Skeletal muscle tissue (tissue), 4 donors: ENCODE results near the gene IRAK1. TPM values are rescaled to one million over a fixed set of nuclear protein-coding genes. Genes with fewer than 3 reads are reported as not detected.

ENCODE experiments used
- H3K27ac ChIP-seq: one replicate; pipeline ENCODE4 v1.7.0; 2013; ENCODE audit warnings: mild to moderate bottlenecking, low read depth, low read length, inconsistent platforms
- H3K27me3 ChIP-seq, 3 donors: one replicate each; pipeline ENCODE4 v1.7.0; 2013; ENCODE audit warnings: low read length in 3 of 3; ENCODE audit not compliant: control insufficient read depth in 3 of 3, insufficient read depth in 3 of 3
- H3K36me3 ChIP-seq, 3 donors: one replicate each; pipeline ENCODE4 v1.7.0; 2013; ENCODE audit warnings: low read length in 3 of 3; ENCODE audit not compliant: control insufficient read depth in 3 of 3, insufficient read depth in 3 of 3
- H3K4me1 ChIP-seq, 3 donors: one replicate each; pipeline ENCODE4 v1.7.0; 2013; ENCODE audit warnings: low read length in 3 of 3, mild to moderate bottlenecking in 3 of 3; ENCODE audit not compliant: control insufficient read depth in 3 of 3, insufficient read depth in 3 of 3
- H3K4me3 ChIP-seq, 3 donors: one replicate each; pipeline ENCODE4 v1.7.0; 2013; ENCODE audit warnings: low read length in 3 of 3
- H3K9ac ChIP-seq, 3 donors: one replicate each; pipeline ENCODE4 v1.7.0; 2013; ENCODE audit warnings: low read length in 3 of 3, mild to moderate bottlenecking in 3 of 3, moderate library complexity in 2 of 3, low read depth in 1 of 3
- H3K9me3 ChIP-seq, 3 donors: one replicate each; pipeline ENCODE4 v1.7.0; 2013; ENCODE audit warnings: low read length in 3 of 3; ENCODE audit not compliant: control insufficient read depth in 3 of 3
- total RNA-seq: library from RNA; depleted of rRNA; stranded (reverse); fragments of >200 nt; gene quantifications from one replicate; pipeline ENCODE4 v1.2.3, GENCODE V29; 2014
- donor health status: Osteomylitis.

IRAK1 gene
- total RNA-seq, 1 donor from 2014 or later = 11.0 TPM

DNA sequence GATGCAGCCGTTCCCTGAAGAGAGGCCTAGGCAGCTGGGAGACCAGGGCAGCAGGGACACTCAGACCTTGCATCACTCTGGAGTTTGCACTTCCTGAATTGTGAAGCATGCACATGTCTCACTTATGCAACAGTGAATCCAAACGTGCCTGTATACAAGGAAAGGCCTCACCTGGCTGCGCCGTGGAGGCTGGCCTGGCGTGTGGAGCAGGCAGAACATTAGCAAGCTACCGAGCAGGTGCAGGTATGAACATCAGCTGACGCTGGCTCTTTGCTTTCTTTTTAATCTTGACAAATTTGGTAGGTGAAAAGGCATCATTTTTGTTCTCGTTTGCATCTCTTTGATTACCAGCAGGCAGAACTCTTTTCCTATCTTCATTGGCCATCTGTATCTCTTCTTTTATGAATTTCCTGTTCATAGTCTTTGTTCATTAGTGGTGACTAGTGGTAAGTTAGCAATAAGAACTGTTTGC lies 37.1 kb upstream of the IRAK1 start:
- no peaks in the 10 kb centered on the region for H3K27me3 ChIP-seq

DNA sequence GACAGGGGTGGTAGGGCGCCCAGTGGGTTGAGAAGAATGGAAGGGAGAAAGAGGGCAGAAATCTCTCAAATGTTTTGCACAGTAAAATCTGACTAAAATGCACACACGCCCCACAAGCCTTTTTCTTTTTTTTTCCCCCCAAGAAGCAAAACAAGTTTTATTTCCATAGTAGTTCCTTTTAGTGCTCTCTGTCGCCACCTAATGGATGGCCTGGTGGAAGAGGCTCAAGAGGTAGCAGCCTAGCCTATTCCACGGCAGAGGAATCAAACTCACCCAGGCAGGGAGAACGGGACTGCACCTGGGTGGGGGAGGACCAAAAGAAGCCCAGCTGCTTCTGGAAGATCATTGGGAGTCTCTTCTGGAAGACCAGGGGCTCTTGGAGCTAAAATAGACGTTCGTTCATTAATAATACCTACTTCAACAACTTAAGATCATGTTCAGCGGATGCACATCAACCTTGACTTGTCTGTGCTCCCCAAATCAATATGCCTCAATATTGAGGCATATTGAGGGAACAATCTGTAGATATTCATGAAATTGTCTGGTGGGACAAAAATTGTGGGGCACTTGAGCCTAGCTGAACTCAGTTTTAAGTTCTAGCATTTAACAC lies 31.6 kb upstream of the IRAK1 start:
- no peaks in the 10 kb centered on the region for H3K9me3 ChIP-seq
- H3K27me3 ChIP-seq = no peaks in the 10 kb centered on the region
- peaks cover 49 to 56% (median 55%) of the 10 kb centered on the region in 3 donors for H3K4me1 ChIP-seq
- no peak overlapping the region for H3K9ac ChIP-seq
- H3K36me3 ChIP-seq = no peaks in the 10 kb centered on the region
- no peak overlapping the region for H3K4me3 ChIP-seq
- peak overlapping the region; percentile 32 for H3K27ac ChIP-seq

More for the DNA sequence above, 37.1 kb upstream of the IRAK1 start:
- no peaks in the 10 kb centered on the region for H3K9me3 ChIP-seq
- H3K9ac ChIP-seq = no peak overlapping the region
- H3K4me1 ChIP-seq = peaks cover 35 to 44% (median 43%) of the 10 kb centered on the region in 3 donors
- no peak overlapping the region for H3K4me3 ChIP-seq
- no peak overlapping the region for H3K27ac ChIP-seq
- peaks cover 0 to 7% (median 4%) of the 10 kb centered on the region in 3 donors for H3K36me3 ChIP-seq

GRCh38 chrX:154050113-154050495 lies 30.4 kb upstream of the IRAK1 start:
- peak overlapping the region; percentile 71 for H3K27ac ChIP-seq
- peaks cover 58 to 66% (median 64%) of the 10 kb centered on the region in 3 donors for H3K4me1 ChIP-seq
- no peaks in the 10 kb centered on the region for H3K36me3 ChIP-seq
- H3K4me3 ChIP-seq = no peak overlapping the region
- H3K9ac ChIP-seq = peak overlapping the region in 2 of 3 donors; percentile 5 to 50
- H3K9me3 ChIP-seq = no peaks in the 10 kb centered on the region
- no peaks in the 10 kb centered on the region for H3K27me3 ChIP-seq

DNA sequence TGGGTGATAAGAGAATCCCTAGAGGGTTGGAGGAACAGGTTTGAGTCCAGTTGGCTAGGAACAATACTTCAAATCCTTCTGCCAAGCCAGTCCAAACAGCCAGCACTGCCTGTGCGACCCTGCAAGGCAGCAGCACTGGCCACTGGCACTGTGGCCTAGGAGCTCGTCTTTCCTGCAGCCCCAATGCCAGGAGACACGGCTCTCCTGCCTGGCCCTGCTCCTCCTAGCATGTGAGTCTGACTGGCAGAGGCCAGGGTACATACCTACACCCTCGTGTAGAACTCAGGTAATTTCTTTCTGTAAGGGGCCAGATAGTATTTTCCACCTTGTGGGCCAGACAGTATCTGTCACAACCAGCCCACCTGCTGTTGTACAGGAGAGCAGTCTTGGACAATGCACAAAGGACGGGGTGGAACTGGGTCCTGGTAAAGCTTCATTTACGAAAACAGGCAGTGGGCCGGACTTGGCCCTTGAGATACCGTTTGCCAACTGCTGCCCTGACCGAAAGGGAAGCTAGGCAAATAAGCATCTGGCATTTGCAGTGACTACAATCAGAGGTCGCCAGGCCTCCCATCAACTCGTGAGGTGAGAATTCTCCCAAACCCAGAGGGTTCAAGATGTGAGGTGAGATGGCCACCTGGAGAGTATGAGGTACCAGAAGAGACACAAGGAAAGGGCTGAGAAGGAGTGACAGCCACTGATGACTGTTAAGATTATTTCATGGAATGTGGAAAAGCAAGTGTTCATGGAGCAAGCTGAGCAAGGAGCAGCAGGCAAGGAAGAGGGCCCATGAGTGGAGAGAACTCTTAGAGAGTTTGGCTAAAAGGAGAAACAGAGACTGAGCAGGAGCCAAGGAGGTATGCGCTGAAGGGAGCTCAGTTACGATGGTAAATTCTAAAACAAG lies 29.8 kb upstream of the IRAK1 start:
- Histone ChIP-seq H3K9ac (peak overlapping the region in 1 of 3 donors; percentile 66), H3K27ac (peak overlapping the region; percentile 71), H3K4me3 (peak overlapping the region in 1 of 3 donors; percentile 35), H3K9me3 (no peaks in the 10 kb centered on the region), H3K27me3 (no peaks in the 10 kb centered on the region), H3K36me3 (no peaks in the 10 kb centered on the region), H3K4me1 (peaks cover 64 to 69% (median 66%) of the 10 kb centered on the region in 3 donors)

- Histone ChIP-seq H3K4me1 (peaks cover 66 to 73% (median 69%) of the 10 kb centered on the region in 3 donors), H3K27me3 (no peaks in the 10 kb centered on the region), H3K4me3 (no peak overlapping the region), H3K36me3 (no peaks in the 10 kb centered on the region), H3K27ac (no peak overlapping the region), H3K9ac (no peak overlapping the region), H3K9me3 (no peaks in the 10 kb centered on the region)
Observed at GRCh38 chrX:154048398-154048797, 28.7 kb upstream of the IRAK1 start.

DNA sequence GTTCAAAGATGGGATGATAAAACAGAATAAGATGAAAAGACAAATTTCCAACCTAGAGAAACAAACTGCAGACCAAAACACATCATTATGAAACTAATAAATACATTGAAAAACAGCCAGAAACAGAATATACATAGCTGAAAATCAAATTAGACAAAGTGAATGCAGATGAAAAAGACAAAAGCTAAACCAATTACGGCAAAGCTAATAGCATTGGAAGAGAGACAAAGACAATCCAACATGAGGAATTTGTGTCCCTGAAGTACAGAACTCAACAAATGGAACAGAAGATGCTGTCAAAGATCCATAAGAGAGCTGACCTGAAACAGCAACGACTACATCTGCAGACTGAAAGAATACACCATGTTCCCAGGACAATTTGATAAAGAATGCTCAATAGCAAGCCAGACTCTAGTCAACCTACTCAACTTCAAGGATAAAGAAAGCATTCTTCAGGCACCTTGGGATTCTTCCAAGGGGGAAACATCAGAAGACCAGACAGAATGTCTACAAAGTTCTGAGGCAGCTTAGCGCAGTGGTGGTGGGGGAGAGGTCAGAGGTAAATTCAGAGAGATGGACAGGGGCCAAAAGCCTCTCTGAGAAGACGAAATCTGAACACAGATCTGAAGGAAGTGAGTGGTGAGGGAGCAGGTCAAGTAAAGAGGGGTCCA lies 27.4 kb upstream of the IRAK1 start:
- Histone ChIP-seq H3K4me3 (no peak overlapping the region), H3K27ac (peak overlapping the region; percentile 5), H3K27me3 (no peaks in the 10 kb centered on the region), H3K9ac (no peak overlapping the region), H3K4me1 (peaks cover 73 to 82% (median 80%) of the 10 kb centered on the region in 3 donors), H3K36me3 (no peaks in the 10 kb centered on the region), H3K9me3 (no peaks in the 10 kb centered on the region)

DNA sequence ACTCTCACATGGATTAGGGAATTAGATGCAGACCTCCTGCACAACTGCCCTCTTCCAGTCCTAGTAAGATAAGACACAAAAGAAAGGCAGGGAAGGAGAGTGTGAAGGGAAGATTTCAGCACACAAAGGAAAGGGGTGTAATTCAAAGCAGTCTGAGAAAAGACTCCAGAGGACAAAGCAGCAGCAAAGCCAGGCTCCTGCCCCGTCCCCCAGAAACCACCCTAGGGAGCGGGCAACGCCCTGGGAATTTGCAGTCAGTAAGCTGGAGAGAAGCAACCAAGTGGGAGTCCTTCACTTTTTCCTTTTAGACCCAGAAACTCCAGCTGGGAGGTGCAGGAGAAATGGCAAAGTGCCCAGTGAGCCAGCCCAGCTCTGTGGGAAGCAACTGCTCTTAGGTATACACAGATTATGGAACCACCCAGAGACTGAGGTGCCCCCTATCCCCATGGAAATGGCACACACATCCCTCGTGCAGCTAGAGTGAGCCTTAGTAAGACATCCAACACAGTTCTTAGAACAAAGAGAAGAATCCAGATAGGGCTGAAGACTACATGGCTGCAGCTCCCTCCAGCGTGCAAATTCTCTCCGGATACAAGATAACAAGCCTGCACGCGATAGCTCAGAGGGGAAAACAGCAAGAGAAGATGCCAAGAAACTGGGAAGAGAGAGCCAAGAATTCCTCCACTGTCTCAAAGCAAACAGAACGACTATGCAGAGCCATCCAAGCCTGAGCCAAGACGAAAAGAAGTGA lies 26.5 kb upstream of the IRAK1 start:
- Histone ChIP-seq H3K9ac (peak overlapping the region in 1 of 3 donors; percentile 41), H3K9me3 (no peaks in the 10 kb centered on the region), H3K36me3 (no peaks in the 10 kb centered on the region), H3K27ac (peak overlapping the region; percentile 19), H3K4me3 (no peak overlapping the region), H3K4me1 (peaks cover 75 to 86% (median 83%) of the 10 kb centered on the region in 3 donors), H3K27me3 (no peaks in the 10 kb centered on the region)

DNA sequence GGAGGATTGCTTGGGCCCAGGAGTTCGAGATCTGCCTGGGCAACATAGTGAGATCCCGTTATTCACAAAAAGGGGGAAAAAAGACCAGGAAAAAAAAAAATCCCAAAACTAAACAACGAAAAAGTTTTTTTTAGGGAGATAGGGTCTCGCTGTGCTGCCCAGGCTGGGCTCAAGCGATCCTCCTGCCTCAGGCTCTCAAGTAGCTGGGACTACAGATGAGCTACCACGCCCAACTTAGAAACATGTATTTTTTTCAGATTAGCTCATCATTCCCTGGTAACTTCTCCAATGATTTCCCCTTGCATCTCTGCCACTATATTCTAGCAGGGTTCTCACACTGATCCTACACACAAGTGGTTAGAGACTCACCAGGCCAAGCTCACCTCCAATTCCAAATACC lies 24.4 kb upstream of the IRAK1 start:
- no peak overlapping the region for H3K4me3 ChIP-seq
- H3K27me3 ChIP-seq = no peaks in the 10 kb centered on the region
- no peaks in the 10 kb centered on the region for H3K9me3 ChIP-seq
- H3K36me3 ChIP-seq = no peaks in the 10 kb centered on the region
- H3K4me1 ChIP-seq = peaks cover 71 to 83% (median 79%) of the 10 kb centered on the region in 3 donors
- no peak overlapping the region for H3K27ac ChIP-seq
- no peak overlapping the region for H3K9ac ChIP-seq

DNA sequence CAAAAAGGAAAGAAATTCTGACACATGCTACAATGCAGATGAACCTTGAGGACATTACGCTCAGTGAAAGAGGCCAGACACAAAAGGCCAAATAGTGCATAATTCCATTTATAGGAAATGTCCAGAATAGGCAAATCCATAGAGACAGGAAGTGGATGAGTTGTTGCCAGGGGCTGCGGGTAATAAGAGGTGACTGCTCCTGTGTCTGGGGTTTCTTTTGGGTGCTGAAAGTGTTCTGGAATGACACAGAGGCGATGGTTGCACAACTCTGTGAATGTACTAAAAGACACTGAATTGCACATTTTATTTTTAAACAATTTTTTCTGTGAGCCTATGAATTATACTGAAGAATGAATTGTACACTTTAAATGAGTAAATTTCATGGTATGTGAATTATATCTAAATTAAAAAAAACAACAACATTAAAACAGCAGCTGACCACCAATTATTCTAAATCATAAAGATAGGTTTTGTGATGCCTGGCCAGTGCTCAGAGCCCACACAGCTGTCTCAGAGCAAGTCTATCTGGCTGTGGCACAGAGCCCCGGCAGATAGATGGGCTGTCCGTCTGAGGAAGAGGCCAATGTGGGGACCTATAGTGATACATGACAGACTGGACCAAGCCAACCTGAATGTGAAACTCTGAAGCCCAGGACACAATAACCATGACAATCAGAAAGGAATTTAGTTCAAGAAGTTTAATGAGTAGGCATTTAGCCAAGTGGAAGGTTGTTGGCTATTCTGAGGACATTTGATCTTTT lies 23.5 kb upstream of the IRAK1 start:
- H3K27me3 ChIP-seq = no peaks in the 10 kb centered on the region
- H3K36me3 ChIP-seq = no peaks in the 10 kb centered on the region
- H3K27ac ChIP-seq = peak overlapping the region; percentile 30
- no peaks in the 10 kb centered on the region for H3K9me3 ChIP-seq
- no peak overlapping the region for H3K4me3 ChIP-seq
- H3K9ac ChIP-seq = no peak overlapping the region
- H3K4me1 ChIP-seq = peaks cover 65 to 78% (median 70%) of the 10 kb centered on the region in 3 donors
